Activated CD4-positive, alpha-beta T cell treated with anti-CD3 and anti-CD28 coated beads, Interleukin-2, amount 50 U/mL, for 16 hours (primary cell): Measurements from ENCODE around the gene PPM1N.

Source experiments
- DNase-seq: peaks from one replicate; pipeline ENCODE4 v3.0.0-alpha.2; 2020

PPM1N gene

GRCh38 chr19:45471111-45471930 lies 26.9 kb upstream of the PPM1N start:
- DNase-seq, result no peak

GRCh38 chr19:45471931-45472562 lies 26.2 kb upstream of the PPM1N start:
- no peak for DNase-seq

GRCh38 chr19:45472563-45473366 lies 25.5 kb upstream of the PPM1N start:
- no peak for DNase-seq

GRCh38 chr19:45473367-45473681 lies 24.9 kb upstream of the PPM1N start:
- no peak for DNase-seq

GRCh38 chr19:45473682-45474605 lies 24.3 kb upstream of the PPM1N start:
- DNase-seq, result no peak

GRCh38 chr19:45474606-45475521 lies 23.4 kb upstream of the PPM1N start:
- no peak for DNase-seq

- DNase-seq, result no peak
Observed at GRCh38 chr19:45475537-45476291, 22.5 kb upstream of the PPM1N start.

- no peak for DNase-seq
Observed at GRCh38 chr19:45476304-45476703, 21.9 kb upstream of the PPM1N start.

- DNase-seq, result no peak
Observed at GRCh38 chr19:45477186-45477585, 21.1 kb upstream of the PPM1N start.

- no peak for DNase-seq
Observed at GRCh38 chr19:45477713-45478453, 20.4 kb upstream of the PPM1N start.

GRCh38 chr19:45478454-45479238 lies 19.6 kb upstream of the PPM1N start:
- DNase-seq, result peak; percentile 94

GRCh38 chr19:45483033-45483432 lies 15.2 kb upstream of the PPM1N start:
- DNase-seq, result no peak

GRCh38 chr19:45484273-45484945 lies 13.8 kb upstream of the PPM1N start:
- no peak for DNase-seq

- DNase-seq, result peak; percentile 99
Observed at GRCh38 chr19:45485305-45486077, 12.8 kb upstream of the PPM1N start.

- no peak for DNase-seq
Observed at GRCh38 chr19:45488708-45489107, 9.5 kb upstream of the PPM1N start.

- no peak for DNase-seq
Observed at GRCh38 chr19:45489216-45489855, 8.9 kb upstream of the PPM1N start.

GRCh38 chr19:45492137-45492626 lies 6.1 kb upstream of the PPM1N start:
- DNase-seq, result no peak
